NCI-H446 (cell line): ENCODE results near the gene ERCC6L2.

Experiments
- DNase-seq, 2 experiments: peaks; one replicate each; lab custom pipeline; 2025; lab: John Stamatoyannopoulos, UW

The ERCC6L2 gene

GRCh38 chr9:95980262-95981125 lies 105.0 kb downstream of the ERCC6L2 start:
- no peak for DNase-seq

- DNase-seq, result no peak
Observed at GRCh38 chr9:95981761-95982390, 106.4 kb downstream of the ERCC6L2 start.

DNA sequence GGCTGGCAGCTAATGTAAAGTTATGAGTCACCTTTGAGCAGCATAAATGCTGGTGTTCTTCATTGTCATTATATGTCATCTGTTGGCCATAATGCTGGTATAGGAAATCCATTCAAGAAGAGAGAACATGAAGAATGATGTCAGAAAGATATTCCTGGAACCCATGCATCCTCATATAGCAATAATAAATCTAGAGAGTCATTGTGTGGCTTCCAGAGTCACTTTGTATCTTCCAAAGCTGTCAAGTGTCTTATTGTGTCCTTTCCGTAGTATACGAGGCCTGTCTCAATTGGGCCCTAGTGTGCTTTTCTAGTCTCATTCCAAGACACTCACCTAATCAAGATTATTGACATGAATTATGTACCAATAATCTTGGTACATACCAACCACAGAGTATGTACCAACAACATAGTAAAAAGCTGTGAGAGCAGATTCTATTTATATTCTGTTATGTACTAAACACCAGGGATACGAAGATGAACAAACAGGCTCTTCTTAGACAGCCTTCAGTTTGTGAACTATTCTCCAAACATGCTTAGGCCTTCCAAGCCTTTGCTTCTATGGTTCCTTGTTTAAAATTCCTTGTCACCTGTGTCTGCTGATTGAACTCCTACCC lies 110.1 kb downstream of the ERCC6L2 start:
- DNase-seq, result no peak

- DNase-seq, result no peak
Observed at GRCh38 chr9:95989297-95989696, 113.8 kb downstream of the ERCC6L2 start.

DNA sequence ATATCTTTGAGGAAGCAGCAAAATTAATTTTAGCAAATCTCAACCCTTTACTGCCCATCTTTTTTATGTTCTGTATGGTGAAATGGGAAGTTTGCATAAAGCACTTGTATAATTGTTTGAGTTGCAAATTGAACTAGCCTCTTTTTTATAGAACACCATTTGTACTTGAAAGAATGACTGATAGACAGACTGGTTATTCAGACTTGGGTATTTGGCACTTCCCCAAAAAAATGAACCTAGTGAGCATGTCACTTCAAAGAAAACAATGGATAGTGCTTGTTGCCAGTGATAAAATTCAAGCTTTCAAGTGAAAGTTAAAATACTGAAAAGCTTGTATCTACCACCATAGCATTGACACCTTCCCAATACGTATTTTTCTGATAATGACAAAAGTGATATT lies 115.8 kb downstream of the ERCC6L2 start:
- DNase-seq, result no peak

- DNase-seq, result no peak
Observed at GRCh38 chr9:95992536-95992935, 117.0 kb downstream of the ERCC6L2 start.

DNA sequence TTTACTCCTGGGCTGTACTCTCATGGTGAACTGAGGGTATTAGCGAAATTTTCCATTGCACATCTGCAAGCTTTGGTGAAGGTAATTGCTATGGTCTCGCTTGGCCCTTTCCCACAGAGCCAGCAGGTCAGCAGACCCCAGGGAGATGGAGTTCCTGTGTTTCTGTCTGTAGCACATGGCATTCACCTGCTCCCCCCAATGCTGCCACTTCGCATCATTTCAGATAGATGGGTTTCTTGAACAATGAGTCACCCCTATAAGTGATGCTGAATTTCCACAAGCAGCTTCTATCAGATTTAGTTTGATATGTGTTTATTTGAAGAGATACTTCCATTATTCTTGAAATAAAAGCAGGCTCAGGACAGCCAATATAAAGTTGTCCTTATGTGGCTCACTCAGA lies 117.8 kb downstream of the ERCC6L2 start:
- no peak for DNase-seq

GRCh38 chr9:95999390-95999789 lies 123.9 kb downstream of the ERCC6L2 start:
- DNase-seq, result no peak

- no peak for DNase-seq
Observed at GRCh38 chr9:96004379-96004778, 128.9 kb downstream of the ERCC6L2 start.

DNA sequence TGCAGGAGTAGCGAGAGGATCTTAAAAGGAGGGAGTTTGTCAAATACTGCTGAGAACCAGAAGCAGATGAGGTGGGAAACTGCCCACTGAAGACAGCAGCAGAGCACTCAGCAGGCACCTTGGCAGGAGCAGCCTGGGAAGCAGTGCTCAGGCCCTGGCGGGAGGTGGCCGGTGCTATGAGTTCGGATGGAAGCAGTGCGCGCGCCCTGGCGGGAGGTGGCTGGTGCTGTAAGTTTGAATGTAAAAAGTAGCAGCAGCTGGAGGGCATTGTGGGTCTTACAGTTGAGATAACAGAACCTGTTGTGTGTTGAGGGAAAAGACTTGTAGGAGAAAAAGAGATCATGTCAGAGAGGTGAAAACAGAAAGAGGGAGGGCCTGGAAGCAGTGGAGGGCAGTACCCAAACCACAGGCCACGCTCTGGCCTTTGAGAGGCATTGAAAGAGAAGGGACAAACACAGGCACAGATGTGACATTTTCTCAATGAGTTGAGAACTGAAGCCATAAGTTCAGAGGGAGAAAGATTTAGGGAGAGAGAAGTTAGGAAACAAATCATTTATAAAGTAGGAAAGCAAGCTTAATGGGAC lies 130.9 kb downstream of the ERCC6L2 start:
- no peak for DNase-seq

GRCh38 chr9:96006961-96007360 lies 131.5 kb downstream of the ERCC6L2 start:
- no peak for DNase-seq

GRCh38 chr9:96008502-96009222 lies 133.2 kb downstream of the ERCC6L2 start:
- DNase-seq, result no peak

DNA sequence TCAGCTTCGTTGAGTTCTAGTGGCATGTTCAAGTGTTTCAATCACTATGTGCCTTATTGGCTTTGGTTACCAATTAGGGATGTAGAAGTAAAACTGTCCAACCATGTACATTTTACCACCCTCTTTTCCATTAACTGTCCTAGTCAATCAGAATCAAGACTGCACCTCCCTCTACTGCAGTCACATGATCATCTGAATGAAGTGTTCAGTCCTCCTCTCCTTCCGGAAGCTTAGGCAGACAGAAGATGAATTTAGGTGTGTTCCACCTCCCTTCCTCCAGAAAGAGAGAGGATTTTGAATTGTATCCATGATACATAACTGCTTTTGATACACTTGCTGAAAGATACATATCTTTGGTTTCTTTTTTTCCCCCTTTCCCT lies 133.7 kb downstream of the ERCC6L2 start:
- DNase-seq, result no peak

DNA sequence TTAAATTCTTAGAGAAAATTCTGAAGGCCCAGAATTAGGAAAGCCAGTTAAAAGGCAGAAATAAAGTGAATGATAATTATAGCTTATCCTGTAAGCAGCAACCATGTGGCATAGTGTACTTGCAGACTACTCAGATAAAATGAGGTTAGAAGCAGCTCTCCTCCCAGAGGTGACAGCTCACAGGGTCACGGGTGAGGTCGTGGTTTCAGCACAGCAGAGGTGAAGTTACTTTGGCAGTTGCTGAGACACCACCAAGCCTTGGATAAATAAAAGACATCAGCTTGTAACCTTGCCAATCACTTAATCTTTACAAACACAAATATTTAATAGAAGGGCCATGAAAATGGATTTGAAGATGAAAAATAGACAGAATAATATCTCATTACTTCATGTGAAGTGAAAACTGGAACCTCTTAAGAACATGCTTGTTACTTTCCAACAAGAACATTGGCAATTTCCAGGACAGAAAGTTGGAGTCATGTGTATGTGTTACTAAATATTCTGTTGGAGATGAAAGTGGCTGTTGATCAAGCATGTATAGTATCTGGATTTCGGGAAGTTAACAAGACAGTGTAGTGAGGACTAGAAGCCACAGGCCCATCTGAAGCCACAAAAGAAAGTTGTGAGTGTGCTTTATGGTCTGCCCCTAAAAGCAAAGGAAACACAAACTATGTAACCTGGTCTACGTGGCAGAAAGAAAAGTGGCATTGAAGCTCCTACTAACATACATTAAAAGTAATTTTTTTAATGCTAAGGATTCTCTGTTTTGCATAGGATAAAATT lies 134.4 kb downstream of the ERCC6L2 start:
- DNase-seq, result no peak

DNA sequence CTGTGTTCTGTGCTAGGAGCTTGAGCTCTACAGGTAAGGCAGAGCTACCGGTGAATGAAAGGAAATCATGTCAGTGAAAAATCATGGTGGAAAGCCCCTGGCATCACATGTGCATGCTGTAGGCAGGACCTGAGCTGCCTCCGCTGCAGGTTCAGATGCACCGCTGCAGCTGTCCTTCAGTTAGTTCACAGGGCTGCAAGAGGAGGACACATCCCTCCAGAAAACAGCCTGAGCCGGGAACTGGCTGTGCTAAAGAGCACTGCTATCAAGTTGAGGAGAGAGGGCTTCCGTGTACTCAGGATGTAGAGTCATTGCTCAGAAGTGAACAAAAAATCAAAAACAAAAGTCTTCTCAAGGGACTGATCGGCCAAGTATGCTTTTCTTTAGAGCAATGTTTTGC lies 138.6 kb downstream of the ERCC6L2 start:
- no peak for DNase-seq

GRCh38 chr9:96015876-96016686 lies 140.6 kb downstream of the ERCC6L2 start:
- no peak for DNase-seq
